Ovary (tissue), 9 donors: ENCODE results near the gene BBS12. TPM values are rescaled to one million over a fixed set of nuclear protein-coding genes. Genes with fewer than 3 reads are reported as not detected.

Source experiments
- DNase-seq, 5 donors: peaks; one replicate each; pipeline ENCODE4 v3.0.0-alpha.2; 2019 to 2020
- H3K27ac ChIP-seq, 2 donors: fragments of 200-600 bp; one replicate each; pipeline versions ENCODE4 v1.5.1 to v1.8.0; 2019 to 2022
- H3K27me3 ChIP-seq: fragments of 200-600 bp; one replicate; pipeline ENCODE4 v1.8.0; 2022
- H3K36me3 ChIP-seq: fragments of 200-600 bp; sonication (generic); one replicate; pipeline ENCODE4 v1.5.1; 2019
- H3K4me1 ChIP-seq: one replicate; pipeline ENCODE4 v1.8.1; 2013; ENCODE audit warnings: mild to moderate bottlenecking, moderate library complexity; ENCODE audit not compliant: insufficient read depth
- H3K4me3 ChIP-seq: fragments of 200-600 bp; sonication (generic); one replicate; pipeline ENCODE4 v1.5.1; 2017
- H3K9me3 ChIP-seq, 2 donors: fragments of 200-600 bp in 1 of 2; sonication (generic) in 1 of 2; one replicate each; pipeline versions ENCODE4 v1.5.1 to v1.8.1; 2013 to 2019; ENCODE audit warnings: mild to moderate bottlenecking in 1 of 2, moderate library complexity in 1 of 2
- CTCF ChIP-seq, 3 donors: fragments of 450-650 bp in 2 of 3; fragments of 200-600 bp in 1 of 3; IDR thresholded peaks; one replicate each; pipeline versions ENCODE4 v1.5.1 to v1.8.0; 2016 to 2022; ENCODE audit warnings: antibody characterized with exemption in 3 of 3, mild to moderate bottlenecking in 1 of 3
- EP300 ChIP-seq: sonication (generic); formaldehyde crosslinking; IDR thresholded peaks from one replicate; pipeline ENCODE4 v1.6.1; 2017; ENCODE audit warnings: antibody characterized with exemption
- POLR2A ChIP-seq: fragments of 450-650 bp; IDR thresholded peaks from one replicate; pipeline ENCODE4 v1.6.1; 2017; ENCODE audit warnings: antibody characterized with exemption, mild to moderate bottlenecking, moderate library complexity
- WGBS, 3 donors: extraction: QIAGEN DNeasy Blood & Tissue Kit in 1 of 3; methylation state at CpG; one replicate each; pipeline versions ENCODE4 v1.1.5 to v1.1.7; 2013 to 2017; 5-methylcytosine and 5-hydroxymethylcytosine counted together
- intact Hi-C, 4 donors: fragments of 100-400 bp; cut with DNase I; formaldehyde crosslinking; loops; one replicate each; pipeline versions ENCODE4 v1.11.0 to v1.15.1; 2022 to 2023
- polyA plus RNA-seq, 2 donors: library from polyadenylated mRNA; stranded (reverse); fragments of 200-250 nt in 1 of 2; fragments of 350-450 nt in 1 of 2; fragmentation: Illumina TruSeq in 1 of 2; extraction: RNeasy Lipid Tissue Mini Kit (QIAGEN cat#74804) in 1 of 2; gene quantifications; one replicate each; pipeline ENCODE4 v1.2.3, GENCODE V29; 2013 to 2014
- total RNA-seq, 7 donors: library from RNA; depleted of rRNA in 2 of 7; stranded (reverse); fragments of >200 nt in 2 of 7; fragmentation: NEBNext Ultra II Directional in 3 of 7; extraction: Animal tissue kit (Norgen Biotek cat#: 25700) in 3 of 7; gene quantifications; one replicate each; pipeline versions ENCODE4 v1.1.0 to v1.2.4, GENCODE V29; 2016 to 2023
- donor health status: DM: no; HTN: no; CAD: no; lungs with moderate emphysema.
- donor health status: DM: no; HTN: no; CAD: no.
- donor health status: Bipolar disorder and iron deficiency.
- donor health status: DM: yes; HTN: yes; CAD: no.
- donor health status: DM: no; HTN: no; CAD: no.
- donor health status: DM: yes; HTN: yes; CAD: no.

BBS12 gene
- total and polyA plus RNA-seq, 9 donors: 2.6 to 6.8 (median 3.8) TPM

GRCh38 chr4:122728856-122729255, 3.6 kb upstream of the BBS12 start:
- H3K4me3 ChIP-seq: no peak overlapping the region
- intact Hi-C loops: no loop called here

GRCh38 chr4:122731676-122732075, 828 bp upstream of the BBS12 start:
- intact Hi-C loops: loop anchor here in 1 of 4 donors (10.0 kb wide), 1 partner anchor 57 kb away; no protein-coding TSS in a partner anchor
- no peak overlapping the region for H3K4me3 ChIP-seq
- H3K27ac ChIP-seq: peak overlapping the region in 1 of 2 donors; percentile 67

More at GRCh38 chr4:122728856-122729255, 3.6 kb upstream of the BBS12 start:
- TF ChIP-seq EP300 (no peak), POLR2A (no peak), CTCF (IDR thresholded peaks at IDR 0.05) (no peak)
- Histone ChIP-seq H3K4me1 (peaks cover 2% of the 10 kb centered on the region), H3K36me3 (no peaks in the 10 kb centered on the region), H3K9me3 (no peaks in the 10 kb centered on the region), H3K27ac (no peak overlapping the region), H3K27me3 (no peaks in the 10 kb centered on the region)
- whole genome bisulfite sequencing, 3 donors: 79 to 96% (median 81%) methylated on average over 1 of the region's 1 CpG
- DNase-seq: no peak

GRCh38 chr4:122733787-122734120, 1.2 kb downstream of the BBS12 start:
- H3K36me3 ChIP-seq: no peaks in the 10 kb centered on the region
- WGBS, 3 donors: 95 to 100% (median 100%) methylated on average over 1 of the region's 1 CpG
- no peaks in the 10 kb centered on the region for H3K9me3 ChIP-seq
- H3K4me3 ChIP-seq: no peak overlapping the region
- no peak overlapping the region for H3K27ac ChIP-seq
- H3K4me1 ChIP-seq: peaks cover 2% of the 10 kb centered on the region
- intact Hi-C loops: loop anchor here in 1 of 4 donors (10.0 kb wide), 1 partner anchor 59 kb away; no protein-coding TSS in a partner anchor
- TF ChIP-seq POLR2A (no peak), CTCF (IDR thresholded peaks at IDR 0.05) (no peak), EP300 (no peak)
- H3K27me3 ChIP-seq: no peaks in the 10 kb centered on the region
- DNase-seq: no peak

More at GRCh38 chr4:122731676-122732075, 828 bp upstream of the BBS12 start:
- H3K27me3 ChIP-seq: no peaks in the 10 kb centered on the region
- H3K4me1 ChIP-seq: peaks cover 2% of the 10 kb centered on the region
- H3K9me3 ChIP-seq: no peaks in the 10 kb centered on the region
- no peaks in the 10 kb centered on the region for H3K36me3 ChIP-seq
- 34 to 54% (median 34%) methylated on average over 2 of the region's 2 CpGs for WGBS, 3 donors
- DNase-seq: no peak
- TF ChIP-seq EP300 (no peak), CTCF (IDR thresholded peaks at IDR 0.05) (no peak), POLR2A (no peak)

- Histone ChIP-seq H3K27me3 (no peaks in the 10 kb centered on the region), H3K36me3 (no peaks in the 10 kb centered on the region), H3K9me3 (no peaks in the 10 kb centered on the region), H3K4me3 (no peak overlapping the region), H3K27ac (no peak overlapping the region), H3K4me1 (no peaks in the 10 kb centered on the region)
- DNase-seq: no peak
- no peak for TF ChIP-seq CTCF (IDR thresholded peaks at IDR 0.05)
- no peak for TF ChIP-seq POLR2A
- no peak for TF ChIP-seq EP300
- intact Hi-C loops: loop anchor here in 1 of 4 donors (10.0 kb wide), 1 partner anchor 64 kb away; no protein-coding TSS in a partner anchor
Observed at GRCh38 chr4:122739174-122739573, 6.7 kb downstream of the BBS12 start.
